HTR-8/SVneo (cell line): ENCODE measurements around the gene CDADC1.

Experiments used
- DNase-seq: peaks from one replicate; pipeline ENCODE4 v3.0.0; 2011; ENCODE audit warnings: low spot score, mixed read lengths; ENCODE audit not compliant: insufficient read length
- FAIRE-seq: peaks from 2 replicates; lab custom pipeline; 2011; peaks lifted over from hg19 to GRCh38; lab: Jason Lieb, UNC

The CDADC1 gene

GRCh38 chr13:49247643-49248621 lies at the start of gene CDADC1:
Gene CDADC1, plus strand, starts transcription at chr13:49247925. Its CDS starts 113 bp downstream, at chr13:49248038.
- peak; percentile 86 for DNase-seq
- peak; percentile 65 for FAIRE-seq

- FAIRE-seq (no peak), DNase-seq (no peak)
Measured at GRCh38 chr13:49206641-49207040, 41.1 kb upstream of the CDADC1 start.

GRCh38 chr13:49208619-49209018 lies 39.1 kb upstream of the CDADC1 start:
- FAIRE-seq (no peak), DNase-seq (no peak)

GRCh38 chr13:49210114-49210513 lies 37.6 kb upstream of the CDADC1 start:
- FAIRE-seq (no peak), DNase-seq (no peak)

DNA sequence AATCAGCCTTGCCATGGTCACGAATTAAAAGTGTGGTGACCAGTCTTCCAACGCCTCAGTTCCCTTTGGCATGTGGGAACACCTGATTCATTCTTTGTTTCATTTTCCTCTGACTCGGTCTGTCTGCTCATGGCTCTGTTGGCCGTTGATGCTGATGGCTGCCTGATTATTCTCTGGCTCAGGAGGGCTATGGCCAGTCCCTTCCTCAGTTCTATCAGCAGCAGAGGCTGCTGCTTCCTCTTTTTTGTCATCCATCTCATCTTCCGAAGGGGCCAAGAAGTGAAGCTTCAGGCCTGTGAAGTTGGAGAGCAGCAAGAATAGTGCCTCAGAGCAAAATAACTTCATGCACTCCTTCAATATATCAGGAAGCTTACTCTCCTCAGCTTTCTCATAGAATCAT lies 37.1 kb upstream of the CDADC1 start:
- FAIRE-seq (no peak), DNase-seq (no peak)

DNA sequence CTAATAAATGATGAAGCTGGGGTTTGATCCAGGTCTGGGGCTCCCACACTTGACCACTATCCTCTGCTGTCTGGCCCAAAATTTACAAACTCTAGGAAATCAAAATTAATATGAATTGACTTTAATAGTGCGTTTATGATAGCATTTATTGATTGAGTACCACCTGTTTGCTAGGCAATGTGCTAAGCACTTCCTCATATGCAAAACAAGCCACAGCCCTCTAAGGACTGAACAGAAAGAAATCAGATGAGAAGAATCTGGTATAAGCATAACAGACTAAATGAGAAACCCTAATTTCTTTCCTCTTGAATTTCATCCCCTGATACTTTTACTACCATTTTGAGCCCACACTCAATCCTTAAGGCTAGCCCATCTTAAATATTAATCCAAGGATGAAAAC lies 34.2 kb upstream of the CDADC1 start:
- FAIRE-seq = no peak
- no peak for DNase-seq

DNA sequence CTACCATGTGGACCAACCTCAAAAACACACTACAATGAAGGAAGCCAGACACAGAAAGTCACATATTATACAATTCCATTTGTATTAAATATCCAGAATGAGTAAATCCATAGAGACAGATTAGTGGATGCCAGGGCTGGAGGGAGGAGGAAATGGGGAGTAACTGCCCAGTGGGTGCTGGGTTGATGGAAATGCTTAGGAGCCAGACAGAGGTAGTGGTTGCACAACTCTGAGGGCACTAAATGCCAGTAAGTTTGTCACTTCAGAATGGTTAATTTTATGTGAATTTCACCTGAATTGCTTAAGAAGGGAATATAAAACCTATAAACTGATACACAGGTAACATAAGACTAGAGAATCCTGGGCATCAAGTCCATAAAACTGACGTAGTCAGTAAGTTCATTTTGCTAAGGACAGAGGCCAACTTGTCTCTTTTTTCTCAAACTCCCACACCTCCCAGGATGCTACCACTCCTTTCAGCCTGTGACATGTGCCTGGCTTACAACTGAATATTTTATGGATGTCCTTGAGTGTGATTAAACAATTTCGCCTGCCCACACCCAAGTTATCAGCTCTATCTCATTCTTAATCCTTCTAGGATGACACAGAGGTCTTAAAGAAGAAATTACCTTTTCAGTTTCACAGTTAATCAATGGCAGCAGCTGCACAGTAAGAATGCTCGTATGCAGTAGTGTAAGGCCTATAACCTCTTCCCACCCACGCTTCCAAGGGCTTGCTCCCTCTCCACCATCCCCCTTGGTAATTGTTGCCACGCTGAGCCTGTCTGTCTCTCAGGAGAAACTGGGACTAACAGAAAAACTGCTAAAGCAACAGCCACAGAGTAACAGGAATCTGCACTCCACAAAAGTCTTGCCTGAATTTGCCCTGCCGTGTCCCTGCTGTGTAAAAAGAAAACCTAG lies 33.5 kb upstream of the CDADC1 start:
- FAIRE-seq = no peak
- no peak for DNase-seq

GRCh38 chr13:49214917-49215376 lies 32.8 kb upstream of the CDADC1 start:
- FAIRE-seq = no peak
- DNase-seq = no peak

GRCh38 chr13:49216334-49216733 lies 31.4 kb upstream of the CDADC1 start:
- FAIRE-seq (no peak), DNase-seq (no peak)

GRCh38 chr13:49217962-49218492 lies 29.7 kb upstream of the CDADC1 start:
- DNase-seq (no peak), FAIRE-seq (no peak)

DNA sequence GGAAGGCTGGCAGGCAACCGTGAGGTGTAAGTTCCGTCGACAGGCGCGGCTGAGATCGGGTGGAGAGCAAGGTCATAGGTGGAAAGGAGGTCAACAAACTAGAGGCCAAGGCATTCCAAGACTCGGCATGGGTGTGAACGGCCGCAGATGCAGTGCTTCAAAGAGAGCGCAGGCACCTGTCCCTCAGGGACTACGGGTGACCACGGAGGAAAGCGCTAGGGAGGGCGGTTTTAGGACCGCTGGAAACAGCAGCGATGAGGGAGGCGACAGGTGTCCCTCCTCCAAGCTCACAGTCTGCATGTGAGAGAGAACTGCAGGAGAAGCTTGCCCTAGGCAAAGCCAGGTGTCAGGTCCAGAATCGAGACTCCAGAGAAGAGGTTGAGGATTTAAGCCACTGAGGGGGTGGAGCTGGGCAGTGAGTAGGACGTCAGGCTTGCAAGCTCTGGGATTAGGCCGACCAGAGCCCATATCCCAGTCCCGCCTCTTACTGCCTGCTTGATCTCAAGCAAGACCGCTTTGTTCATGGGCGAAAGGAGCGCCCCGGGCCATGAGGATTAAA lies 29.2 kb upstream of the CDADC1 start:
- FAIRE-seq (no peak), DNase-seq (no peak)

DNA sequence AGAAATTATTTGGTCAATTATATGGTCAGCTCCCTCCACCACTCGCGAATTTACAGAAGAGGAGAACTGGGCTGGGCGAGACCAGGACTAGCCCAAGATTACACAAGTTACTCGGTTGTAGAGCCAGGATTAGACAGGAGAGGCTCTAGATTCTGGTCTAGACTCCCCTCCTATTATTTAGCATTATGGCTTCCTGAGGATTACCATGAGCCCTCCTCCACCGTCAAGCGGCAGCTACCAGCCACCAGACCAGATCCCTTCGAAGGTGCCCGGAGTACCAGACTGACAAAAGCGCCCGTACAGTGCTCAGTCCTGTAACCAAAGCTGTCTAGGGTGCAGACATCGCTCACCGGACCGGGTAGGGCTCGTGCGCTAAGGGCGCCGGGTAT lies 28.1 kb upstream of the CDADC1 start:
- DNase-seq (no peak), FAIRE-seq (no peak)

- FAIRE-seq = no peak
- no peak for DNase-seq
Measured at GRCh38 chr13:49220036-49220855, 27.5 kb upstream of the CDADC1 start, which contains the start of gene MLNR. Gene MLNR, plus strand, starts transcription at chr13:49220338. Its CDS starts 0 bp downstream, at chr13:49220338.

- FAIRE-seq (no peak), DNase-seq (no peak)
Measured at GRCh38 chr13:49220856-49221589, 26.7 kb upstream of the CDADC1 start.

GRCh38 chr13:49221590-49221965 lies 26.1 kb upstream of the CDADC1 start:
- no peak for DNase-seq
- no peak for FAIRE-seq

GRCh38 chr13:49225223-49226042 lies 22.3 kb upstream of the CDADC1 start:
- FAIRE-seq (no peak), DNase-seq (no peak)

DNA sequence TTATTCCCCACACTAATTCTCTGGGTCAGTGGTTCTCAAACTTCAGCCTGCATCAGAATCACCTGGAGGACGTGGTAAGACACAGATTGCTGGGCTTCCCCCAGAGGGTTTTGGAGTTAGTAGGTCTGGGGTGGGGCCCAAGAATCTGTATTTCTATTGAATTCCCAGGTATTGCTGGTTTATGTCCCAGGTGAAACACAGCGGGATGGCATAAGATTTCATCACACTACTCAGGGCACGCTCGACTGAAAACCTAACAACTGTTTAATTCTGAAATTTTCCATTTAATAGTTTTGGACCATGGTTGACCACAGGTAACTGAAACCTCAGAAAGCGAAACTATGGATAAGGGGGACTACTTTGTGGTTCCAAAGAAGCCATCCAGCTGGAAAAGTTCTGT lies 21.1 kb upstream of the CDADC1 start:
- no peak for FAIRE-seq
- no peak for DNase-seq

GRCh38 chr13:49234741-49235140 lies 13.0 kb upstream of the CDADC1 start:
- DNase-seq (no peak), FAIRE-seq (no peak)
